CD14-positive monocyte (primary cell): ENCODE results near the gene MITF. TPM values are rescaled to one million over a fixed set of nuclear protein-coding genes. Genes with fewer than 3 reads are reported as not detected.

Experiments
- DNase-seq, 3 donors: peaks; one replicate each; pipeline ENCODE4 v3.0.0-alpha.2; 2011 to 2022
- H2AFZ ChIP-seq: 2 replicates; pipeline ENCODE4 v1.6.0; 2012; ENCODE audit warnings: mild to moderate bottlenecking, low read depth, low read length, inconsistent platforms; ENCODE audit not compliant: insufficient read depth, poor library complexity, severe bottlenecking
- H3K27ac ChIP-seq, 2 donors: 1 replicate in 1 of 2; 2 replicates in 1 of 2; pipeline ENCODE4 v1.5.1; 2012 to 2013; ENCODE audit warnings: low read length in 2 of 2, control low read depth in 1 of 2, inconsistent platforms in 1 of 2, low read depth in 1 of 2, mild to moderate bottlenecking in 1 of 2
- H3K27me3 ChIP-seq, 2 donors: one replicate each; pipeline versions ENCODE4 v1.6.0 to v1.6.1; 2011 to 2013; ENCODE audit warnings: low read length in 2 of 2; ENCODE audit not compliant: control insufficient read depth in 2 of 2, insufficient read depth in 2 of 2
- H3K36me3 ChIP-seq, 2 donors: replicated peaks in 1 of 2; 1 replicate in 1 of 2; 2 replicates in 1 of 2; pipeline versions ENCODE4 v1.5.1 to v1.6.1; 2012 to 2013; ENCODE audit warnings: low read length in 2 of 2, control low read depth in 1 of 2, inconsistent platforms in 1 of 2, mild to moderate bottlenecking in 1 of 2; ENCODE audit not compliant: insufficient read depth in 2 of 2, control insufficient read depth in 1 of 2
- H3K4me1 ChIP-seq, 2 donors: 1 replicate in 1 of 2; 2 replicates in 1 of 2; pipeline versions ENCODE4 v1.5.1 to v1.6.1; 2012 to 2013; ENCODE audit warnings: low read length in 2 of 2, control low read depth in 1 of 2, inconsistent platforms in 1 of 2, mild to moderate bottlenecking in 1 of 2, moderate library complexity in 1 of 2; ENCODE audit not compliant: insufficient read depth in 2 of 2, control insufficient read depth in 1 of 2
- H3K4me2 ChIP-seq: replicated peaks from 2 replicates; pipeline ENCODE3; 2012; ENCODE audit warnings: low read length, moderate library complexity, mild to moderate bottlenecking; ENCODE audit not compliant: poor library complexity, severe bottlenecking; ENCODE audit errors: extremely low read depth
- H3K4me3 ChIP-seq, 3 experiments: fragments of 200-600 bp in 1 of 3; sonication (generic) in 1 of 3; replicated peaks in 1 of 3; 1 replicate in 2 of 3; 2 replicates in 1 of 3; pipeline ENCODE4 v1.5.1; 2011 to 2013; ENCODE audit warnings: low read length in 3 of 3, mild to moderate bottlenecking in 3 of 3, control low read depth in 2 of 3, low read depth in 2 of 3, inconsistent platforms in 1 of 3, moderate library complexity in 1 of 3
- H3K79me2 ChIP-seq: 2 replicates; pipeline ENCODE4 v1.6.0; 2012; ENCODE audit warnings: mild to moderate bottlenecking, control low read depth, inconsistent platforms, low read length, moderate library complexity; ENCODE audit not compliant: insufficient read depth
- H3K9ac ChIP-seq: 2 replicates; pipeline ENCODE4 v1.6.0; 2017; ENCODE audit warnings: low read length, mild to moderate bottlenecking; ENCODE audit not compliant: insufficient read depth, poor library complexity, severe bottlenecking
- H3K9me3 ChIP-seq, 2 donors: replicated peaks in 1 of 2; 1 replicate in 1 of 2; 2 replicates in 1 of 2; pipeline versions ENCODE4 v1.5.1 to v1.6.1; 2012 to 2013; ENCODE audit warnings: low read length in 2 of 2, control low read depth in 1 of 2; ENCODE audit not compliant: control insufficient read depth in 1 of 2, insufficient read depth in 1 of 2
- H4K20me1 ChIP-seq: 2 replicates; pipeline ENCODE4 v1.6.0; 2012; ENCODE audit warnings: mild to moderate bottlenecking, low read length, control low read depth, moderate library complexity; ENCODE audit not compliant: insufficient read depth
- H3K27ac Mint-ChIP-seq, 7 donors: one replicate each; pipeline ENCODE4 v1.8.0; 2020; ENCODE audit warnings: mild to moderate bottlenecking in 7 of 7, mixed read lengths in 7 of 7, moderate library complexity in 6 of 7, inconsistent platforms in 2 of 7
- H3K27me3 Mint-ChIP-seq, 3 donors: one replicate each; pipeline ENCODE4 v1.8.0; 2021 to 2022; ENCODE audit warnings: low read depth in 3 of 3, mild to moderate bottlenecking in 3 of 3, mixed read lengths in 3 of 3, moderate library complexity in 3 of 3, inconsistent platforms in 1 of 3
- H3K36me3 Mint-ChIP-seq, 2 donors: one replicate each; pipeline ENCODE4 v1.8.0; 2020; ENCODE audit warnings: mixed read lengths in 2 of 2, inconsistent platforms in 1 of 2, mild to moderate bottlenecking in 1 of 2
- H3K4me1 Mint-ChIP-seq: one replicate; pipeline ENCODE4 v1.8.0; 2020; ENCODE audit warnings: mild to moderate bottlenecking, mixed read lengths
- H3K4me3 Mint-ChIP-seq, 2 donors: one replicate each; pipeline ENCODE4 v1.8.0; 2020; ENCODE audit warnings: mild to moderate bottlenecking in 2 of 2, mixed read lengths in 2 of 2, moderate library complexity in 1 of 2
- H3K9me3 Mint-ChIP-seq, 7 donors: one replicate each; pipeline ENCODE4 v1.8.0; 2020 to 2022; ENCODE audit warnings: mixed read lengths in 7 of 7, mild to moderate bottlenecking in 6 of 7, moderate library complexity in 6 of 7, inconsistent platforms in 2 of 7
- CTCF ChIP-seq: fragments of 200-600 bp; IDR thresholded peaks from one replicate; pipeline ENCODE4 v1.8.0; 2022; ENCODE audit warnings: antibody characterized with exemption, mild to moderate bottlenecking
- WGBS: methylation state at CpG from one replicate; pipeline ENCODE4 v1.1.5; 2013; ENCODE audit warnings: missing lambda C conversion rate; ENCODE audit not compliant: insufficient coverage; 5-methylcytosine and 5-hydroxymethylcytosine counted together
- intact Hi-C, 2 donors: fragments of 100-400 bp; cut with micrococcal nuclease; formaldehyde crosslinking; loops; one replicate each; pipeline versions ENCODE4 v1.15.0 to v1.15.1; 2023
- polyA plus RNA-seq, 3 donors: library from polyadenylated mRNA; depleted of rRNA in 1 of 3; unstranded in 2 of 3; stranded (reverse) in 1 of 3; fragments of 300-500 nt in 2 of 3; fragments of >200 nt in 1 of 3; fragmentation: Illumina TruSeq in 2 of 3; gene quantifications; 1 replicate in 2 of 3; 2 replicates in 1 of 3; pipeline ENCODE4 v1.2.3, GENCODE V29; 2012 to 2021

Gene MITF
- polyA plus RNA-seq, 3 donors, result 7.0 to 15.1 (median 12.1) TPM

- 100% methylated on average over 1 of the region's 4 CpGs for WGBS
- DNase-seq, result no peak
- H3K36me3 ChIP-seq, result no peaks in the 10 kb centered on the region
- no peak overlapping the region for H3K9ac ChIP-seq
- peaks cover 7% of the 10 kb centered on the region for H3K4me1 Mint-ChIP-seq
- no peaks in the 10 kb centered on the region for H3K36me3 Mint-ChIP-seq
- TF ChIP-seq CTCF, result no peak
- no peak overlapping the region for H3K27ac Mint-ChIP-seq
- H3K27ac ChIP-seq, result no peak overlapping the region
- no peak overlapping the region for H3K4me2 ChIP-seq
- H2AFZ ChIP-seq, result no peak overlapping the region
- H3K9me3 Mint-ChIP-seq, result no peaks in the 10 kb centered on the region
- H3K27me3 ChIP-seq, result no peaks in the 10 kb centered on the region
- no peaks in the 10 kb centered on the region for H3K9me3 ChIP-seq
- intact Hi-C loops, result no loop called here
- H3K79me2 ChIP-seq, result no peaks in the 10 kb centered on the region
- H3K4me3 Mint-ChIP-seq, result no peak overlapping the region
- H3K27me3 Mint-ChIP-seq, result no peaks in the 10 kb centered on the region
- no peak overlapping the region for H3K4me3 ChIP-seq
- H4K20me1 ChIP-seq, result no peaks in the 10 kb centered on the region
- no peaks in the 10 kb centered on the region for H3K4me1 ChIP-seq
Observed at GRCh38 chr3:69872783-69873378, 133.6 kb downstream of the MITF start.

- Histone ChIP-seq H3K9ac (no peak overlapping the region), H3K36me3 (no peaks in the 10 kb centered on the region), H2AFZ (no peak overlapping the region), H3K4me3 (no peak overlapping the region), H4K20me1 (no peaks in the 10 kb centered on the region), H3K4me2 (no peak overlapping the region), H3K79me2 (no peaks in the 10 kb centered on the region), H3K27me3 (no peaks in the 10 kb centered on the region), H3K4me1 (peaks cover 8 to 9% of the 10 kb centered on the region in 2 donors), H3K27ac (no peak overlapping the region), H3K9me3 (no peaks in the 10 kb centered on the region)
- no CpG with 5 or more reads among the region's 9 CpGs for WGBS
- H3K4me3 Mint-ChIP-seq, result no peak overlapping the region
- no peaks in the 10 kb centered on the region for H3K27me3 Mint-ChIP-seq
- intact Hi-C loops, result no loop called here
- H3K4me1 Mint-ChIP-seq, result peaks cover 17% of the 10 kb centered on the region
- DNase-seq, result no peak
- H3K36me3 Mint-ChIP-seq, result no peaks in the 10 kb centered on the region
- no peak for TF ChIP-seq CTCF
- no peak overlapping the region for H3K27ac Mint-ChIP-seq
- H3K9me3 Mint-ChIP-seq, result peaks cover 0 to 2% (median 0%) of the 10 kb centered on the region in 7 donors
Observed at GRCh38 chr3:69876073-69876472, 136.8 kb downstream of the MITF start.
